ENCODE results near the gene GNL2. TPM values are rescaled to one million over a fixed set of nuclear protein-coding genes. Genes with fewer than 3 reads are reported as not detected.

Gene GNL2
- polyA plus RNA-seq, 1 donor: 49.0 TPM

Other genes with a start within 250 kb of the GNL2 start
- gene ZC3H12A, start 121.4 kb downstream of the GNL2 start, polyA plus RNA-seq (ENCODE audit: insufficient read length): 1.0 TPM
- gene MEAF6, start 81.2 kb downstream of the GNL2 start, polyA plus RNA-seq (ENCODE audit: insufficient read length): 41.3 TPM
- gene SNIP1, start 41.6 kb downstream of the GNL2 start, polyA plus RNA-seq (ENCODE audit: insufficient read length): 7.7 TPM
- gene DNALI1, start 39.0 kb downstream of the GNL2 start, polyA plus RNA-seq (ENCODE audit: insufficient read length): 8.7 TPM
- gene RSPO1, start 39.0 kb upstream of the GNL2 start, polyA plus RNA-seq (ENCODE audit: insufficient read length): 0.06 TPM
- gene CDCA8, start 96.6 kb upstream of the GNL2 start, polyA plus RNA-seq (ENCODE audit: insufficient read length): 7.0 TPM
- not detected for gene EPHA10, start 169.2 kb upstream of the GNL2 start, polyA plus RNA-seq (ENCODE audit: insufficient read length)
- 2.9 TPM for gene MANEAL, start 197.9 kb upstream of the GNL2 start, polyA plus RNA-seq (ENCODE audit: insufficient read length)
- 43.6 TPM for gene C1orf122, start 211.9 kb upstream of the GNL2 start, polyA plus RNA-seq (ENCODE audit: insufficient read length)
- gene YRDC, start 212.3 kb upstream of the GNL2 start, polyA plus RNA-seq (ENCODE audit: insufficient read length): 6.3 TPM